CD14-positive monocyte (primary cell): Measurements from ENCODE around the gene CDRT4. TPM values are rescaled to one million over a fixed set of nuclear protein-coding genes. Genes with fewer than 3 reads are reported as not detected.
"Not testable (repeated sequence)": the region's sequence is repeated elsewhere in the genome, so short reads cannot be mapped to it uniquely, and the experiment has no call there.

Source experiments
- DNase-seq, 3 donors: peaks; one replicate each; pipeline ENCODE4 v3.0.0-alpha.2; 2011 to 2022
- H2AFZ ChIP-seq: 2 replicates; pipeline ENCODE4 v1.6.0; 2012; ENCODE audit warnings: mild to moderate bottlenecking, low read depth, low read length, inconsistent platforms; ENCODE audit not compliant: insufficient read depth, poor library complexity, severe bottlenecking
- H3K27ac ChIP-seq, 2 donors: 1 replicate in 1 of 2; 2 replicates in 1 of 2; pipeline ENCODE4 v1.5.1; 2012 to 2013; ENCODE audit warnings: low read length in 2 of 2, control low read depth in 1 of 2, inconsistent platforms in 1 of 2, low read depth in 1 of 2, mild to moderate bottlenecking in 1 of 2
- H3K27me3 ChIP-seq, 2 donors: one replicate each; pipeline versions ENCODE4 v1.6.0 to v1.6.1; 2011 to 2013; ENCODE audit warnings: low read length in 2 of 2; ENCODE audit not compliant: control insufficient read depth in 2 of 2, insufficient read depth in 2 of 2
- H3K36me3 ChIP-seq, 2 donors: replicated peaks in 1 of 2; 1 replicate in 1 of 2; 2 replicates in 1 of 2; pipeline versions ENCODE4 v1.5.1 to v1.6.1; 2012 to 2013; ENCODE audit warnings: low read length in 2 of 2, control low read depth in 1 of 2, inconsistent platforms in 1 of 2, mild to moderate bottlenecking in 1 of 2; ENCODE audit not compliant: insufficient read depth in 2 of 2, control insufficient read depth in 1 of 2
- H3K4me1 ChIP-seq, 2 donors: 1 replicate in 1 of 2; 2 replicates in 1 of 2; pipeline versions ENCODE4 v1.5.1 to v1.6.1; 2012 to 2013; ENCODE audit warnings: low read length in 2 of 2, control low read depth in 1 of 2, inconsistent platforms in 1 of 2, mild to moderate bottlenecking in 1 of 2, moderate library complexity in 1 of 2; ENCODE audit not compliant: insufficient read depth in 2 of 2, control insufficient read depth in 1 of 2
- H3K4me2 ChIP-seq: replicated peaks from 2 replicates; pipeline ENCODE3; 2012; ENCODE audit warnings: low read length, moderate library complexity, mild to moderate bottlenecking; ENCODE audit not compliant: poor library complexity, severe bottlenecking; ENCODE audit errors: extremely low read depth
- H3K4me3 ChIP-seq, 3 experiments: fragments of 200-600 bp in 1 of 3; sonication (generic) in 1 of 3; replicated peaks in 1 of 3; 1 replicate in 2 of 3; 2 replicates in 1 of 3; pipeline ENCODE4 v1.5.1; 2011 to 2013; ENCODE audit warnings: low read length in 3 of 3, mild to moderate bottlenecking in 3 of 3, control low read depth in 2 of 3, low read depth in 2 of 3, inconsistent platforms in 1 of 3, moderate library complexity in 1 of 3
- H3K79me2 ChIP-seq: 2 replicates; pipeline ENCODE4 v1.6.0; 2012; ENCODE audit warnings: mild to moderate bottlenecking, control low read depth, inconsistent platforms, low read length, moderate library complexity; ENCODE audit not compliant: insufficient read depth
- H3K9ac ChIP-seq: 2 replicates; pipeline ENCODE4 v1.6.0; 2017; ENCODE audit warnings: low read length, mild to moderate bottlenecking; ENCODE audit not compliant: insufficient read depth, poor library complexity, severe bottlenecking
- H3K9me3 ChIP-seq, 2 donors: replicated peaks in 1 of 2; 1 replicate in 1 of 2; 2 replicates in 1 of 2; pipeline versions ENCODE4 v1.5.1 to v1.6.1; 2012 to 2013; ENCODE audit warnings: low read length in 2 of 2, control low read depth in 1 of 2; ENCODE audit not compliant: control insufficient read depth in 1 of 2, insufficient read depth in 1 of 2
- H4K20me1 ChIP-seq: 2 replicates; pipeline ENCODE4 v1.6.0; 2012; ENCODE audit warnings: mild to moderate bottlenecking, low read length, control low read depth, moderate library complexity; ENCODE audit not compliant: insufficient read depth
- H3K27ac Mint-ChIP-seq, 7 donors: one replicate each; pipeline ENCODE4 v1.8.0; 2020; ENCODE audit warnings: mild to moderate bottlenecking in 7 of 7, mixed read lengths in 7 of 7, moderate library complexity in 6 of 7, inconsistent platforms in 2 of 7
- H3K27me3 Mint-ChIP-seq, 3 donors: one replicate each; pipeline ENCODE4 v1.8.0; 2021 to 2022; ENCODE audit warnings: low read depth in 3 of 3, mild to moderate bottlenecking in 3 of 3, mixed read lengths in 3 of 3, moderate library complexity in 3 of 3, inconsistent platforms in 1 of 3
- H3K36me3 Mint-ChIP-seq, 2 donors: one replicate each; pipeline ENCODE4 v1.8.0; 2020; ENCODE audit warnings: mixed read lengths in 2 of 2, inconsistent platforms in 1 of 2, mild to moderate bottlenecking in 1 of 2
- H3K4me1 Mint-ChIP-seq: one replicate; pipeline ENCODE4 v1.8.0; 2020; ENCODE audit warnings: mild to moderate bottlenecking, mixed read lengths
- H3K4me3 Mint-ChIP-seq, 2 donors: one replicate each; pipeline ENCODE4 v1.8.0; 2020; ENCODE audit warnings: mild to moderate bottlenecking in 2 of 2, mixed read lengths in 2 of 2, moderate library complexity in 1 of 2
- H3K9me3 Mint-ChIP-seq, 7 donors: one replicate each; pipeline ENCODE4 v1.8.0; 2020 to 2022; ENCODE audit warnings: mixed read lengths in 7 of 7, mild to moderate bottlenecking in 6 of 7, moderate library complexity in 6 of 7, inconsistent platforms in 2 of 7
- WGBS: methylation state at CpG from one replicate; pipeline ENCODE4 v1.1.5; 2013; ENCODE audit warnings: missing lambda C conversion rate; ENCODE audit not compliant: insufficient coverage; 5-methylcytosine and 5-hydroxymethylcytosine counted together
- intact Hi-C, 2 donors: fragments of 100-400 bp; cut with micrococcal nuclease; formaldehyde crosslinking; loops; one replicate each; pipeline versions ENCODE4 v1.15.0 to v1.15.1; 2023
- polyA plus RNA-seq, 3 donors: library from polyadenylated mRNA; depleted of rRNA in 1 of 3; unstranded in 2 of 3; stranded (reverse) in 1 of 3; fragments of 300-500 nt in 2 of 3; fragments of >200 nt in 1 of 3; fragmentation: Illumina TruSeq in 2 of 3; gene quantifications; 1 replicate in 2 of 3; 2 replicates in 1 of 3; pipeline ENCODE4 v1.2.3, GENCODE V29; 2012 to 2021
- TF ChIP-seq, protein P1 (sequence below): fragments of 200-600 bp; IDR thresholded peaks from one replicate; pipeline ENCODE4 v1.8.0; 2022; ENCODE audit warnings: antibody characterized with exemption, mild to moderate bottlenecking

Gene CDRT4
- polyA plus RNA-seq, 3 donors: 0.34 to 0.71 TPM; not detected in 1

DNA sequence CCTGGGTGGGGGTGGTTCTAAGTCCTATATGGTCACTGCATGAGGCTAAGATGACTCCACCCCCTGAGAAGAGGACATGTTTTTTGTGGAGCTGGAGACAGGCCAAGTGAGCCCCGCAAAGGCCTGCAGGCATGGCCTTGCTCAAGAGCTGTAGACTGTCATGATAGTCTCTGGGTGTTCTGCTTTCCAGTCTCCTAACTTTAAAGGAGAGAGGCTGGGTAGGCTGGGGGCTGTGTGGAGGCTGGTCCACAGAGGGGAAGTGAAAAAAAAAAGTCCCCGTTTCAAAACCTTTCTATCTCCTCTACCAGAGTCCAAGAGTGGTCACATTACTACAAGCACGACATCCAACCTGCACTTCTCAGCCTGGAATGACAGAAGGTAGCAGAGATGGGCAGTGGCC lies 27.1 kb downstream of the CDRT4 start:
- Histone ChIP-seq H3K79me2 (no peaks in the 10 kb centered on the region), H4K20me1 (no peaks in the 10 kb centered on the region), H3K4me3 (no peak overlapping the region), H3K4me1 (peaks cover 13 to 16% of the 10 kb centered on the region in 2 donors), H3K27ac (no peak overlapping the region), H3K4me2 (no peak overlapping the region), H3K9ac (no peak overlapping the region), H2AFZ (peak overlapping the region; percentile 52), H3K9me3 (no peaks in the 10 kb centered on the region), H3K27me3 (no peaks in the 10 kb centered on the region), H3K36me3 (no peaks in the 10 kb centered on the region)
- H3K9me3 Mint-ChIP-seq: peaks cover 0 to 3% (median 0%) of the 10 kb centered on the region in 7 donors
- peaks cover 23% of the 10 kb centered on the region for H3K4me1 Mint-ChIP-seq
- 13% methylated on average over 1 of the region's 3 CpGs for WGBS
- peaks cover 0 to 2% of the 10 kb centered on the region in 2 donors for H3K36me3 Mint-ChIP-seq
- H3K27me3 Mint-ChIP-seq: no peaks in the 10 kb centered on the region
- TF ChIP-seq, protein P1, sequence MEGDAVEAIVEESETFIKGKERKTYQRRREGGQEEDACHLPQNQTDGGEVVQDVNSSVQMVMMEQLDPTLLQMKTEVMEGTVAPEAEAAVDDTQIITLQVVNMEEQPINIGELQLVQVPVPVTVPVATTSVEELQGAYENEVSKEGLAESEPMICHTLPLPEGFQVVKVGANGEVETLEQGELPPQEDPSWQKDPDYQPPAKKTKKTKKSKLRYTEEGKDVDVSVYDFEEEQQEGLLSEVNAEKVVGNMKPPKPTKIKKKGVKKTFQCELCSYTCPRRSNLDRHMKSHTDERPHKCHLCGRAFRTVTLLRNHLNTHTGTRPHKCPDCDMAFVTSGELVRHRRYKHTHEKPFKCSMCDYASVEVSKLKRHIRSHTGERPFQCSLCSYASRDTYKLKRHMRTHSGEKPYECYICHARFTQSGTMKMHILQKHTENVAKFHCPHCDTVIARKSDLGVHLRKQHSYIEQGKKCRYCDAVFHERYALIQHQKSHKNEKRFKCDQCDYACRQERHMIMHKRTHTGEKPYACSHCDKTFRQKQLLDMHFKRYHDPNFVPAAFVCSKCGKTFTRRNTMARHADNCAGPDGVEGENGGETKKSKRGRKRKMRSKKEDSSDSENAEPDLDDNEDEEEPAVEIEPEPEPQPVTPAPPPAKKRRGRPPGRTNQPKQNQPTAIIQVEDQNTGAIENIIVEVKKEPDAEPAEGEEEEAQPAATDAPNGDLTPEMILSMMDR: no peak
- no peak overlapping the region for H3K4me3 Mint-ChIP-seq
- H3K27ac Mint-ChIP-seq: peak overlapping the region in 3 of 7 donors; percentile 0 to 57 (median 2)
- peak; percentile 10 to 38 (median 13) for DNase-seq
- intact Hi-C loops: no loop called here

DNA sequence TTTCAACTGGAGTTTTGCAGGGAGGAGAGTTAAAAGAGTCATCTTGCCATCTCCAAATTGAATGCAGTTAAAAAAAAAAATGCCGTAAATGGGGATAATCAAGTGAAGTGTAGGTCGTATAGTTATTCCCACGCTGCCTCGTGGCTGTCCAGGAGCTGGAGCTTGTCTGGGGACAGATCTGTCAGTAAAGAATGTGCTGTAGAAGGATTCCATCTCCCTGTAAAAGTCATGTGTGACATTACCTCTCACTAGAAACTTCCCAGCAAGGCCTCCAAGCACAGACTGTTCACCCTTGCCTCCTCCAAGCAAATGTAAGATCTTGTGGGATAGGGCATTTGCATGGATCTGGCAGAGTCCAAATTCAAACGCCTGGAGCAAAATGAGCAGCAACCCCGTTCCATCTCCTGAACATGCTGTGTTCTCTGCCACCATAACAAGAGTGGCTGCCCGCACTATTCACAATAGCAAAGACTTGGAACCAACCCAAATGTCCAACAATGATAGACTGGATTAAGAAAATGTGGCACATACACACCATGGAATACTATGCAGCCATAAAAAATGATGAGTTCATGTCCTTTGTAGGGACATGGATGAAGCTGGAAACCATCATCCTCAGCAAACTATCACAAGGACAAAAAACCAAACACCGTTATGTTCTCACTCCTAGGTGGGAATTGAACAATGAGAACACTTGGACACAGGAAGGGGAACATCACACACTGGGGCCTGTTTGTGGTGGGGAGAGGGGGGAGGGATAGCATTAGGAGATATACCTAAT lies 28.0 kb downstream of the CDRT4 start:
- H3K27ac ChIP-seq, H3K4me3 Mint-ChIP-seq, H3K4me3 ChIP-seq, H3K27me3 Mint-ChIP-seq, H3K9me3 ChIP-seq, H3K9ac ChIP-seq, H3K36me3 ChIP-seq, H3K27me3 ChIP-seq, H4K20me1 ChIP-seq, DNase-seq, H2AFZ ChIP-seq, H3K36me3 Mint-ChIP-seq, H3K79me2 ChIP-seq, H3K27ac Mint-ChIP-seq, H3K4me2 ChIP-seq, intact Hi-C loops, H3K9me3 Mint-ChIP-seq: not testable (repeated sequence)
- peaks cover 23% of the 10 kb centered on the region for H3K4me1 Mint-ChIP-seq
- WGBS: 100% methylated on average over 1 of the region's 8 CpGs
- H3K4me1 ChIP-seq: peaks cover 13 to 16% of the 10 kb centered on the region in 2 donors
